HL-60 (cell line): ENCODE measurements around the gene MED13L.
A peak's percentile ranks its signal among the peaks of the same experiment; 100 is the strongest.

Source experiments
- DNase-seq, 2 experiments: peaks; one replicate each; pipeline ENCODE4 v3.0.0-alpha.2; 2010 to 2020; ENCODE audit warnings: low read depth in 1 of 2, low spot score in 1 of 2
- H3K27ac ChIP-seq: fragments of 250-450 bp; sonication (Bioruptor Pico); replicated peaks from 2 replicates; pipeline ENCODE4 v1.5.1; 2020; ENCODE audit warnings: mild to moderate bottlenecking, moderate library complexity
- H3K27me3 ChIP-seq: fragments of 250-450 bp; sonication (Bioruptor Pico); 2 replicates; pipeline ENCODE4 v1.5.1; 2021; ENCODE audit warnings: mild to moderate bottlenecking, moderate library complexity; ENCODE audit not compliant: insufficient read depth, poor library complexity, severe bottlenecking
- H3K4me3 ChIP-seq: replicated peaks from 2 replicates; pipeline ENCODE4 v1.5.1; 2011; ENCODE audit warnings: mild to moderate bottlenecking, control low read depth, low read length; ENCODE audit not compliant: insufficient read depth
- GABPA ChIP-seq: IDR thresholded peaks from 2 replicates; pipeline ENCODE4 v1.6.1; 2012; ENCODE audit warnings: low read depth
- POLR2AphosphoS5 ChIP-seq: IDR thresholded peaks from 2 replicates; pipeline ENCODE4 v1.6.1; 2012; ENCODE audit warnings: low read depth
- SPI1 ChIP-seq: IDR thresholded peaks from 2 replicates; pipeline ENCODE4 v1.6.1; 2012; ENCODE audit warnings: low read depth, mild to moderate bottlenecking, borderline replicate concordance
- TF ChIP-seq, protein P1 (sequence below): IDR thresholded peaks from 2 replicates; pipeline ENCODE4 v1.6.1; 2012; ENCODE audit warnings: low read depth; ENCODE audit not compliant: insufficient replicate concordance
- TF ChIP-seq, protein P2 (sequence below): IDR thresholded peaks from one replicate; pipeline ENCODE4 v1.5.1; 2011; ENCODE audit warnings: low read length, control low read depth, inconsistent platforms; ENCODE audit not compliant: insufficient read depth

Gene MED13L

DNA sequence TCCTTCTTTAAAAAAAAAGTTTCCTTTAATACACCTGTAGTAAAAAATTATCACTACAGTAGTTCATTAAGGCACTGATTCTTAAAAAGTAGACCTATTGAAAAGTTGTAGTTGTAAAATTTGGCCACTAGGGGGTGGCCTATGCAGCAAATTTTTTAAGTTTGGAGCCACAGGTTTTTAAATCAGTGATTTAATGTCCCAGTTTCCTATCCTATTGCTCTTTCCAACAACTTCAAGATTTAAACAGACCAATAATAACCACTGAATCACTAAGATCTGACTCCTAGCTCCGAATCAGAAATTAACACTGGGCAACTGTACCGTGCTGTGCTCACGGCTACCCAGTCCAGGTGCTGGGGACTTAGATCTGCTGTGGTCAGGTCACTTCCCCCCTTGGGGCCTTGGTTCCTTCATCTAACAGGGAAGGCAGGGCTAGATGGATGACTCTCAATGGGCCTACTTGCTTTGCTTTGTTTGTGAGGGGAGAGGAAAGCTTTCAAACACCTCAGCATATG, 279.3 kb downstream of the MED13L start:
- TF ChIP-seq, protein P1, sequence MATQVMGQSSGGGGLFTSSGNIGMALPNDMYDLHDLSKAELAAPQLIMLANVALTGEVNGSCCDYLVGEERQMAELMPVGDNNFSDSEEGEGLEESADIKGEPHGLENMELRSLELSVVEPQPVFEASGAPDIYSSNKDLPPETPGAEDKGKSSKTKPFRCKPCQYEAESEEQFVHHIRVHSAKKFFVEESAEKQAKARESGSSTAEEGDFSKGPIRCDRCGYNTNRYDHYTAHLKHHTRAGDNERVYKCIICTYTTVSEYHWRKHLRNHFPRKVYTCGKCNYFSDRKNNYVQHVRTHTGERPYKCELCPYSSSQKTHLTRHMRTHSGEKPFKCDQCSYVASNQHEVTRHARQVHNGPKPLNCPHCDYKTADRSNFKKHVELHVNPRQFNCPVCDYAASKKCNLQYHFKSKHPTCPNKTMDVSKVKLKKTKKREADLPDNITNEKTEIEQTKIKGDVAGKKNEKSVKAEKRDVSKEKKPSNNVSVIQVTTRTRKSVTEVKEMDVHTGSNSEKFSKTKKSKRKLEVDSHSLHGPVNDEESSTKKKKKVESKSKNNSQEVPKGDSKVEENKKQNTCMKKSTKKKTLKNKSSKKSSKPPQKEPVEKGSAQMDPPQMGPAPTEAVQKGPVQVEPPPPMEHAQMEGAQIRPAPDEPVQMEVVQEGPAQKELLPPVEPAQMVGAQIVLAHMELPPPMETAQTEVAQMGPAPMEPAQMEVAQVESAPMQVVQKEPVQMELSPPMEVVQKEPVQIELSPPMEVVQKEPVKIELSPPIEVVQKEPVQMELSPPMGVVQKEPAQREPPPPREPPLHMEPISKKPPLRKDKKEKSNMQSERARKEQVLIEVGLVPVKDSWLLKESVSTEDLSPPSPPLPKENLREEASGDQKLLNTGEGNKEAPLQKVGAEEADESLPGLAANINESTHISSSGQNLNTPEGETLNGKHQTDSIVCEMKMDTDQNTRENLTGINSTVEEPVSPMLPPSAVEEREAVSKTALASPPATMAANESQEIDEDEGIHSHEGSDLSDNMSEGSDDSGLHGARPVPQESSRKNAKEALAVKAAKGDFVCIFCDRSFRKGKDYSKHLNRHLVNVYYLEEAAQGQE: no peak
- TF ChIP-seq GABPA: no peak
- TF ChIP-seq, protein P2, sequence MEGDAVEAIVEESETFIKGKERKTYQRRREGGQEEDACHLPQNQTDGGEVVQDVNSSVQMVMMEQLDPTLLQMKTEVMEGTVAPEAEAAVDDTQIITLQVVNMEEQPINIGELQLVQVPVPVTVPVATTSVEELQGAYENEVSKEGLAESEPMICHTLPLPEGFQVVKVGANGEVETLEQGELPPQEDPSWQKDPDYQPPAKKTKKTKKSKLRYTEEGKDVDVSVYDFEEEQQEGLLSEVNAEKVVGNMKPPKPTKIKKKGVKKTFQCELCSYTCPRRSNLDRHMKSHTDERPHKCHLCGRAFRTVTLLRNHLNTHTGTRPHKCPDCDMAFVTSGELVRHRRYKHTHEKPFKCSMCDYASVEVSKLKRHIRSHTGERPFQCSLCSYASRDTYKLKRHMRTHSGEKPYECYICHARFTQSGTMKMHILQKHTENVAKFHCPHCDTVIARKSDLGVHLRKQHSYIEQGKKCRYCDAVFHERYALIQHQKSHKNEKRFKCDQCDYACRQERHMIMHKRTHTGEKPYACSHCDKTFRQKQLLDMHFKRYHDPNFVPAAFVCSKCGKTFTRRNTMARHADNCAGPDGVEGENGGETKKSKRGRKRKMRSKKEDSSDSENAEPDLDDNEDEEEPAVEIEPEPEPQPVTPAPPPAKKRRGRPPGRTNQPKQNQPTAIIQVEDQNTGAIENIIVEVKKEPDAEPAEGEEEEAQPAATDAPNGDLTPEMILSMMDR: peak; percentile 39
- TF ChIP-seq POLR2AphosphoS5: no peak
- peak; percentile 79 for TF ChIP-seq SPI1
- Histone ChIP-seq H3K4me3 (no peak overlapping the region), H3K27ac (no peak overlapping the region), H3K27me3 (no peaks in the 10 kb centered on the region)
- peak in 1 of 2 experiments; percentile 57 for DNase-seq

DNA sequence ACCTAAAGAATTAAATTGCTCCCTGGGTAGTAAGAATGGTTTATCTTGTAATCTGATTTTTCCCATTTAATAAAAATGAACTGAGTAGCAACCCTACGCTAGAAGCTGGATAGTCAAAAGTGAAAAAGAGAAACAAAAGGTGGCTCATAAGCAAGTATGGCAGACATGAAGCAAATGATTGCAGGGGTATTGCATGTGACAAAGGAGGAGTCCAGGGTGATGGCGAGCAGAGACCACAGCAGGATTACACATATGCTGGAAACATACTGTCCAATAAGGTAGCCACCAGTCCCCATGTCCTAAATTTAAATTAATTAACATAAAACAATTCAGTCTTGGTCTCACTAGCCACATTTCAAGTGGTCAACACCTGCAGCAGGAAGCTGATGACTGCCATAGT, 283.8 kb downstream of the MED13L start:
- TF ChIP-seq, protein P1: no peak
- no peak for TF ChIP-seq SPI1
- no peak for TF ChIP-seq POLR2AphosphoS5
- TF ChIP-seq GABPA: no peak
- TF ChIP-seq, protein P2: no peak

GRCh38 chr12:115990241-115990640, 287.3 kb downstream of the MED13L start:
- DNase-seq: no peak
- Histone ChIP-seq H3K4me3 (no peak overlapping the region), H3K27ac (no peak overlapping the region), H3K27me3 (no peaks in the 10 kb centered on the region)
- TF ChIP-seq SPI1 (no peak), POLR2AphosphoS5 (no peak), GABPA (no peak)
- TF ChIP-seq, protein P1: no peak
- TF ChIP-seq, protein P2: no peak

More for the DNA sequence above, 283.8 kb downstream of the MED13L start:
- H3K4me3 ChIP-seq: no peak overlapping the region
- no peaks in the 10 kb centered on the region for H3K27me3 ChIP-seq
- no peak for DNase-seq
- H3K27ac ChIP-seq: no peak overlapping the region
